Mononuclear cell (primary cell): ENCODE results near the gene LEF1. TPM values are rescaled to one million over a fixed set of nuclear protein-coding genes. Genes with fewer than 3 reads are reported as not detected.
"Not testable (repeated sequence)": the region's sequence is repeated elsewhere in the genome, so short reads cannot be mapped to it uniquely, and the experiment has no call there.

Experiments
- H3K27me3 ChIP-seq: 2 replicates; pipeline ENCODE4 v1.6.0; 2011; ENCODE audit warnings: low read length, control low read depth; ENCODE audit not compliant: insufficient read depth
- H3K4me1 ChIP-seq: 2 replicates; pipeline ENCODE4 v1.5.1; 2011; ENCODE audit warnings: mild to moderate bottlenecking, low read length, control low read depth; ENCODE audit not compliant: insufficient read depth
- H3K4me3 ChIP-seq: 2 replicates; pipeline ENCODE4 v1.5.1; 2011; ENCODE audit warnings: mild to moderate bottlenecking, low read length, moderate library complexity
- H3K9me3 ChIP-seq: 2 replicates; pipeline ENCODE4 v1.5.1; 2011; ENCODE audit warnings: low read depth, mild to moderate bottlenecking, control low read depth, low read length
- total RNA-seq: library from RNA; depleted of rRNA; stranded (reverse); fragments of >200 nt; gene quantifications from one replicate; pipeline ENCODE4 v1.2.3, GENCODE V29; 2012

Gene LEF1
- total RNA-seq, 1 donor, result 327 TPM

- Histone ChIP-seq H3K4me1 (peaks cover 17% of the 10 kb centered on the region), H3K9me3 (no peaks in the 10 kb centered on the region), H3K27me3 (no peaks in the 10 kb centered on the region), H3K4me3 (no peak overlapping the region)
Measured at GRCh38 chr4:108054025-108054638, 114.6 kb downstream of the LEF1 start.

DNA sequence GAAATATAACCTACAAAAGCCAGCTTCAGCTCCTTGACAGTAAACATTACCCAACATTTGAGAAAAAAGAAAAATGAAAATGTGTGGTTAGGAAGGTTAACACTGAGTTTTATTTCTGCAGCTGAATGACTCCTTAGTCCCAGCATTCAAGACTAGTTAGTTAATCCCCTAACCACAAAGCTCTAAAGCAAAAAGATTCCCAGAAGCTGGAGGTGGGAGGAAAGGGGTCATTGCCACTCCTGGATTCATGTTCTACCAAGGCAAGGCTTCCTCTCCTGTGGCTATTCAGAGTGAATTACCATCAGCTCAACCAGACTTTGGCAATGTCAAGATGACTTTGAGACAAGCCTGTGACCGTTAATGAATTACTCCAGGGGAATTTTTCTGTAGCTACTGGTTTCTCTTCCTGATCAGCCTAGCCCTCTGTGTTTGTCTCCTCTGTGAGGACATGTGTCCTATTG lies 115.5 kb downstream of the LEF1 start:
- Histone ChIP-seq H3K4me3 (no peak overlapping the region), H3K9me3 (no peaks in the 10 kb centered on the region), H3K27me3 (no peaks in the 10 kb centered on the region), H3K4me1 (peaks cover 17% of the 10 kb centered on the region)

DNA sequence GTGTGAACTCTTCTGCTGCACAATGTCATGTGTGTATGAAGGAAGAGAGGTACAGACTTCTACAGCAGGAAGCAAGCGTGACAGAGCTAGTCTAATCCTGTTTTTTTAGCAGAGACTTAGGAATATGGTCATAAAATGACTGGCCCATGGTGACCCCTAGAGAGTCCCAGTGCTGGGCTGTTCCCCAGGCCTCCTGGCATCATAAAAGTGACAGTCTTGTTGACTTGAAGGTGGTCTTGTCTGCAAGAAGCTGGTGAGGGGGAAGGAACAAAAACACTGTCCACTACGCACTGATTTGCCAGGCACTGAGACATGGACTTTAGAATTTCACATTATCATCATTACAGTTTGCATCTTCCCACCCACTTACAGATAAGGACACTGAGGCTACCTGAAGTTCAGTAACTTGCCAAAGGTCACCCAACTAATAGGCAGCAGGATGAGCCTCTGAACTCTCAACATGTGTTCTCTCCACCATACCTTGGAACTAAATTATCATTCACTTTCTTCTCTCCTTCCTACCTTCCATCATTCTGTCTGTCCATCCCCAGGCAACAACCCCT lies 116.1 kb downstream of the LEF1 start:
- H3K9me3 ChIP-seq, result no peaks in the 10 kb centered on the region
- no peaks in the 10 kb centered on the region for H3K27me3 ChIP-seq
- no peak overlapping the region for H3K4me3 ChIP-seq
- H3K4me1 ChIP-seq, result peaks cover 17% of the 10 kb centered on the region

DNA sequence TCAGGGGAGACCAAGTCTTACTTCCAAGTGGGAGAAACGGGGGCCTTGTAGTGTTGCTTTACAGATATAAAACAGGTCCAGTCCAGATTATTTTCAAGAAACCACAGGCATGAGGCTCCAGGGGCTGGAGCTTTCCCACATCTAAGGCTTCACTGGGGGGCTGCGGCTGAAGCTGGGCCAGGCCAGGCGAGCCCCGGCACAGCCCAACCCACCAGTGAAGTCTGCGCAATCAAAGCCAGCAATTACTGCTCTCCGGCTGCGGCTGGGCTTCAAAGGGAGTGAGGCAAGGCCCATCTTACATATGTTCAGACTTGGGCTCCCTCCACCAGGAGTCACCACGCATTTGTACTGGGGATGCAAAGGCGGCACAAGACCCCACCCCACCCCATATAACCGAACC lies 117.4 kb downstream of the LEF1 start:
- H3K27me3 ChIP-seq, result no peaks in the 10 kb centered on the region
- peaks cover 17% of the 10 kb centered on the region for H3K4me1 ChIP-seq
- no peaks in the 10 kb centered on the region for H3K9me3 ChIP-seq
- no peak overlapping the region for H3K4me3 ChIP-seq

GRCh38 chr4:108050166-108051111 lies 118.3 kb downstream of the LEF1 start:
- not testable (repeated sequence) for H3K9me3 ChIP-seq, H3K4me3 ChIP-seq, H3K27me3 ChIP-seq
- H3K4me1 ChIP-seq, result peaks cover 17% of the 10 kb centered on the region

DNA sequence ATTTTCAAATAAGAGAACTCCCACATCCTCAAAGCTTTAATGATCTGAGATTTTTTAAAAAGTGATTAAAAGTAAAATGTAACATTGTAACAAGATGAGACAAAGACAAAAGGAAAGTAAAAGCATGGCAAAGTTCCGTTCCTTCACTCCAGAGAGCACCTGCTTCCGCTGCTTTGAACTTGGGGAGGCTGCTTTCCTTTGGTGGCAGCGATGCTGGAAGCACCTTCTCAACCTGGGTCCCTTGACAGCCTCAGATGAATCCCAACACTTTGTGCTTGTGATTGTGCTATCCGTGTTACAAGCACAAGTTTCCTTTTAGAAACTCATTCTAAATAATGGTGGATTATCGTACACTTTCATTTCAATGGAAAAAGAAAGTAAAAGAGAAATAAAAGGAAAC lies 119.3 kb downstream of the LEF1 start:
- H3K27me3 ChIP-seq, result no peaks in the 10 kb centered on the region
- H3K4me1 ChIP-seq, result peaks cover 17% of the 10 kb centered on the region
- H3K9me3 ChIP-seq, result no peaks in the 10 kb centered on the region
- H3K4me3 ChIP-seq, result no peak overlapping the region

DNA sequence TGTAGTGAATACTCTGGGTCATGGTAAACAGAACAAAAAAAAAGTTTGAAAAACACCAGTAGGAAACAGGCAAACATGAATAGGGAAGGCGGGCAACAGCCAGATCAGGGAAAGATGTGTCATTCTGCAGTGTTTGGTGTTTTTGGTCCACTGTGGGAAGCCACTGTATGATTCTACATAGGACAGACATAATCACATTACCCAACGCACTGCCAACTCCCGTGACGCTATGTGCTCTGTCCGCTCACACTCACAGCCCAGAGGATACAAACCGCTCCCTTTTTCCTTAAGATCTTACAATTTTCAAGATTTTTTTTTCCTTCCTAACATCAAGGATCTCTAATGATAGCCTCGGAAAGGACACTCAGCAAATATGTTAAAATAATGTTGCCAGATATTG lies 119.7 kb downstream of the LEF1 start:
- no peaks in the 10 kb centered on the region for H3K9me3 ChIP-seq
- peaks cover 17% of the 10 kb centered on the region for H3K4me1 ChIP-seq
- H3K27me3 ChIP-seq, result no peaks in the 10 kb centered on the region
- H3K4me3 ChIP-seq, result no peak overlapping the region

GRCh38 chr4:108048157-108048556 lies 120.6 kb downstream of the LEF1 start:
- H3K27me3 ChIP-seq, result no peaks in the 10 kb centered on the region
- H3K4me3 ChIP-seq, result no peak overlapping the region
- H3K9me3 ChIP-seq, result no peaks in the 10 kb centered on the region
- H3K4me1 ChIP-seq, result peaks cover 11% of the 10 kb centered on the region

DNA sequence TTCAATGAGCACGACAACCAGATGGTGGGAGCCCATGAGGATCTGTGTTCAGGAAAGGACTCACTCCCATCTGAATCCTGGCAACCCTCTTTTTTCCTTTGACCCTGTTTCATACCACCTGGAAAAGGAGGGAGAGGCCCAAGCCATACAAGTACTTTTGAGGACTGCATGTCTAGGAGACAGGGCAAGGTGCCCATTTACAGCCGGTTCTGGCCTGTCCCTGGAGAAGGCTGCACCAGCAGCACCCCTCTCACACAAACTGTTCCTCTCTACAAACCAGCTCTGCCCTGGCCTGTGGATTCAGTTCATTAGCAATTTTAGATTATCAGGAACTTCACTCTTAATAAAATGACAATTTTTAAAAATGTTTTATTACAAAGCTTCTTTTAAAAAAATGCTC lies 121.5 kb downstream of the LEF1 start:
- H3K27me3 ChIP-seq, result no peaks in the 10 kb centered on the region
- peaks cover 7% of the 10 kb centered on the region for H3K4me1 ChIP-seq
- no peak overlapping the region for H3K4me3 ChIP-seq
- H3K9me3 ChIP-seq, result no peaks in the 10 kb centered on the region

- H3K9me3 ChIP-seq, result no peaks in the 10 kb centered on the region
- no peak overlapping the region for H3K4me3 ChIP-seq
- H3K4me1 ChIP-seq, result no peaks in the 10 kb centered on the region
- no peaks in the 10 kb centered on the region for H3K27me3 ChIP-seq
Measured at GRCh38 chr4:108045687-108046024, 123.1 kb downstream of the LEF1 start.

DNA sequence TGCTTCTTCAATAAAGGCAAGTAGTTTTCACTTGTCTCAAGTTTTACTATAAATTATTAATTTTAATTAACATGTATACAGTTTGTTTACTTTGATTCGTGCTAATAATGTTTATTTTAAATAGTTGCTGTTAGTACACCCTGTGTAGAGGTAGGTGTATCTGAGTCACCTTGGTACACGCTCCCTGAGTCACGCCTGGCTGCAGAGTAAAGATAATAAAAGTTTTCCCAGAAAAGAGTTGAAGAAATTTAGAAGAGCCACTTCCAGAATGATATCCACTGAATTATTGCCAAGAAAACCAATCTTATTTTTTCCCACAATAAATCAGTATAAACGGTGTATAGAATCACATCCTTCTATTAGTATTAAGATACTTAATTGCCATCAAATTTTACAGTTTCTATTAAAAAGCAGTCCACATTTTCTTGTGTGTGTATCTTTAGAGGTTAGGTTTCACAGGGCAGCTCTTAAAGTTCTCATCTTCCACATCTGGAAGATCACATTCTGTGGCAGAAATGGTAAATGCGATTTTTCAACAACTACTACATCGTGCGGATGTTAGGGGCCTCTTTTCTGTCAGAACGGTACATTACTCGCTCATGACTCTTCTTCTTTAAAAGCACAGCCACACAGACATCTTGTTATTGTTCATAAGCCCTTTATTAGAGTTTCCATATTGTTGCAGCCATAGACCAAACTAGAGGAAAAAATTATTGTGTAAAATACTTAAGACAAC lies 123.6 kb downstream of the LEF1 start:
- H3K27me3 ChIP-seq, result no peaks in the 10 kb centered on the region
- H3K9me3 ChIP-seq, result no peaks in the 10 kb centered on the region
- no peaks in the 10 kb centered on the region for H3K4me1 ChIP-seq
- no peak overlapping the region for H3K4me3 ChIP-seq

DNA sequence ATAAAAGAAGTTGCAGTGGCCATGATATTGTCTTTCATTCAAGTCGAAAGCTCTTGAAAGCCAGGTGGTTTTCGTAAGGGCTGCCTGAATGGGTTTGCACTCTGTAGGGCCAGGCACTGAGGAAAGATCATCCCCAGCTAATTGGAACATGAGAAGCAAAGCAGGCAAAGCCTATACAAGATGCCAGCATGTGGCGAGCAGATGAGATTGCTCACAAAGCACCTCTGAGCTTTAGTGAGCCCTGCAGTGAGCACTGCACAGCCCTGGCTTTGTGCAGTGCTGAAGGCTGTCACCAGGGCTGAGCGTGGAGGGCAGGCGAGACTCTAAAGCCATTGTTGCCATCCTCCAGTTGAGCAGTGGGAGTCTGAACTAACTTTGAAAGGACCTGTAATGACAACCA lies 125.2 kb downstream of the LEF1 start:
- Histone ChIP-seq H3K27me3 (no peaks in the 10 kb centered on the region), H3K4me3 (no peak overlapping the region), H3K4me1 (no peaks in the 10 kb centered on the region), H3K9me3 (no peaks in the 10 kb centered on the region)

GRCh38 chr4:108042927-108043326 lies 125.8 kb downstream of the LEF1 start:
- H3K4me1 ChIP-seq, result no peaks in the 10 kb centered on the region
- H3K9me3 ChIP-seq, result no peaks in the 10 kb centered on the region
- no peak overlapping the region for H3K4me3 ChIP-seq
- H3K27me3 ChIP-seq, result no peaks in the 10 kb centered on the region

- Histone ChIP-seq H3K4me1 (peaks cover 13% of the 10 kb centered on the region), H3K9me3 (no peaks in the 10 kb centered on the region), H3K4me3 (no peak overlapping the region), H3K27me3 (no peaks in the 10 kb centered on the region)
Measured at GRCh38 chr4:108037884-108038283, 130.8 kb downstream of the LEF1 start.

DNA sequence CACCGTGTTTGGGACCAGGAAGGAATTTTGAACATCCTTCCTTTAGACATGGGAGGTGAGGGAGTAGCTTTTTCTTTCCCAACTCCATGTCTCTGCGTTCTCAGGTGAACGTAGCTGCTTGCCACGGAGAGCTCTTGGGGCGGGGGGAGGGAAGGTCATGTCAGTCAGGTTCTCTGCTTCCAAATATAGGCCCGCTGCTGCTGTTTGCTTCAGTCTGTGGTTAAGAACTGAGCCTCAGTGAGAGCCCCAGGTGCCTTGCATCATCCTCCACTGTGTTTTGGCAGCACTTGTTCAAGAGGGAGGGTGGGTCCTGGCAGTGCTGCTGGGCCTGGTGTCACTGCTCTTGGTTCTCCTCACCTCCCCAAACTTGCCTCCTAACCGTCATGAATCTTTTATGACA lies 132.5 kb downstream of the LEF1 start:
- no peak overlapping the region for H3K4me3 ChIP-seq
- no peaks in the 10 kb centered on the region for H3K9me3 ChIP-seq
- peaks cover 13% of the 10 kb centered on the region for H3K4me1 ChIP-seq
- H3K27me3 ChIP-seq, result no peaks in the 10 kb centered on the region
